K562 (cell line): ENCODE measurements around the gene PGM2L1. TPM values are rescaled to one million over a fixed set of nuclear protein-coding genes. Genes with fewer than 3 reads are reported as not detected.

Source experiments
- ATAC-seq: fragments of 200-7000 bp; cut with Tn5 transposase; 3 replicates; pipeline ENCODE4 v1.9.1; 2020; ENCODE audit warnings: moderate library complexity
- BruUV-seq: library from RNA; stranded (reverse); fragments of 400-500 nt; replicated peaks from 2 replicates; lab custom pipeline; 2021; lab: Mats Ljungman, UMichigan
- CTCF ChIA-PET: fragments of 300-600 bp; formaldehyde crosslinking; extraction: SDS; loops from one replicate; lab custom pipeline; 2021; ENCODE audit warnings: low intra/inter-chr PET ratio; lab: Yijun Ruan, JAX
- POLR2A ChIA-PET: fragments of 300-600, 350-650 bp; sonication (Branson Sonifier 250); formaldehyde crosslinking; extraction: SDS; loops from one replicate; lab custom pipeline; 2021; ENCODE audit warnings: antibody characterized with exemption, inconsistent platforms; lab: Yijun Ruan, JAX
- DNase-seq, 4 experiments: peaks; one replicate each; pipeline versions ENCODE4 v3.0.0 to v3.0.0-alpha.2; 2011 to 2018; ENCODE audit warnings: low spot score in 3 of 4, mixed read lengths in 3 of 4; ENCODE audit errors: extremely low read depth in 1 of 4
- FAIRE-seq: peaks from 2 replicates; lab custom pipeline; 2011; peaks lifted over from hg19 to GRCh38; lab: Jason Lieb, UNC
- H2AFZ ChIP-seq: 2 replicates; pipeline ENCODE4 v1.6.0; 2011; ENCODE audit warnings: low read depth, low read length, control low read depth, inconsistent platforms
- H3K27ac ChIP-seq: fragments of 200-600 bp; 3 replicates; pipeline ENCODE4 v1.8.0; 2011; ENCODE audit warnings: low read depth, mild to moderate bottlenecking, control low read depth, inconsistent platforms, low read length, moderate library complexity, mixed read lengths; ENCODE audit errors: extremely low read depth
- H3K27me3 ChIP-seq, 2 experiments: fragments of 300-600 bp in 1 of 2; 2 replicates in 1 of 2; 3 replicates in 1 of 2; pipeline versions ENCODE4 v1.6.0 to v1.8.0; 2011; ENCODE audit warnings: inconsistent platforms in 2 of 2, low read length in 2 of 2, mild to moderate bottlenecking in 1 of 2, mixed read lengths in 1 of 2, moderate library complexity in 1 of 2; ENCODE audit not compliant: control insufficient read depth in 2 of 2, insufficient read depth in 2 of 2
- H3K36me3 ChIP-seq: fragments of 300-600 bp; 3 replicates; pipeline ENCODE4 v1.8.0; 2011; ENCODE audit warnings: mild to moderate bottlenecking, low read length, inconsistent platforms; ENCODE audit not compliant: control insufficient read depth, insufficient read depth
- H3K4me1 ChIP-seq, 2 experiments: fragments of 200-600 bp in 1 of 2; replicated peaks in 1 of 2; 2 replicates in 1 of 2; 3 replicates in 1 of 2; pipeline versions ENCODE4 v1.5.1 to v1.8.0; 2011; ENCODE audit warnings: inconsistent platforms in 2 of 2, low read length in 2 of 2, mild to moderate bottlenecking in 1 of 2, mixed read lengths in 1 of 2, moderate library complexity in 1 of 2; ENCODE audit not compliant: control insufficient read depth in 2 of 2, insufficient read depth in 2 of 2
- H3K4me2 ChIP-seq: 2 replicates; pipeline ENCODE4 v1.6.1; 2011; ENCODE audit warnings: low read length, control low read depth, inconsistent platforms, mixed read lengths; ENCODE audit not compliant: insufficient read depth
- H3K4me3 ChIP-seq: fragments of 200-600 bp; sonication (generic), shearing (Covaris generic); 2 replicates; pipeline ENCODE4 v1.5.1; 2016; ENCODE audit warnings: control low read depth, inconsistent platforms
- H3K79me2 ChIP-seq: fragments of 200-600 bp; 3 replicates; pipeline ENCODE4 v1.8.0; 2011; ENCODE audit warnings: low read length, inconsistent platforms; ENCODE audit not compliant: control insufficient read depth, insufficient read depth
- H3K9ac ChIP-seq, 2 experiments: 2 replicates each; pipeline versions ENCODE4 v1.6.0 to v1.6.1; 2011; ENCODE audit warnings: low read depth in 2 of 2, low read length in 2 of 2, control low read depth in 1 of 2, inconsistent platforms in 1 of 2, mild to moderate bottlenecking in 1 of 2, mixed read lengths in 1 of 2; ENCODE audit not compliant: insufficient read depth in 1 of 2
- H3K9me1 ChIP-seq: one replicate; pipeline ENCODE4 v1.6.0; 2011; ENCODE audit warnings: inconsistent platforms, mild to moderate bottlenecking, low read length, moderate library complexity; ENCODE audit not compliant: control insufficient read depth, insufficient read depth
- H3K9me3 ChIP-seq: replicated peaks from 2 replicates; pipeline ENCODE4 v1.5.1; 2011; ENCODE audit warnings: low read depth, low read length, inconsistent platforms; ENCODE audit not compliant: control insufficient read depth, insufficient read depth
- H4K20me1 ChIP-seq: replicated peaks from 2 replicates; pipeline ENCODE4 v1.6.1; 2011; ENCODE audit warnings: low read length, inconsistent platforms, mixed read lengths; ENCODE audit not compliant: control insufficient read depth, insufficient read depth
- BRCA1 ChIP-seq, 2 experiments: fragments of 450-650 bp in 1 of 2; sonication (generic) in 1 of 2; formaldehyde crosslinking in 1 of 2; IDR thresholded peaks; 2 replicates each; pipeline versions ENCODE4 v1.5.0 to v1.6.1; 2017 to 2020; ENCODE audit warnings: mild to moderate bottlenecking in 1 of 2, missing genetic modification reagents in 1 of 2
- ILK ChIP-seq: fragments of 450-650 bp; IDR thresholded peaks from 2 replicates; pipeline ENCODE4 v1.6.1; 2016; ENCODE audit warnings: missing genetic modification characterization, low read depth, mild to moderate bottlenecking, missing compliant biosample characterization, moderate library complexity, borderline replicate concordance
- STAT5A ChIP-seq: IDR thresholded peaks from 2 replicates; pipeline ENCODE4 v1.6.1; 2012; ENCODE audit warnings: low read length, inconsistent platforms, borderline replicate concordance
- TCF7L2 ChIP-seq: fragments of 150-350 bp; IDR thresholded peaks from 2 replicates; pipeline ENCODE4 v1.6.1; 2016; ENCODE audit warnings: low read depth, mild to moderate bottlenecking, low read length, moderate library complexity
- TRIM28 ChIP-seq: fragments of 450-650 bp; IDR thresholded peaks from 2 replicates; pipeline ENCODE4 v1.6.1; 2017
- ZNF217 ChIP-seq: sonication (generic); formaldehyde crosslinking; IDR thresholded peaks from 2 replicates; pipeline ENCODE4 v1.8.0; 2022; ENCODE audit warnings: mild to moderate bottlenecking, missing genetic modification reagents
- ZNF239 ChIP-seq: fragments of 250-450 bp; sonication (Bioruptor Pico); IDR thresholded peaks from 2 replicates; pipeline ENCODE4 v1.4.0; 2020; ENCODE audit warnings: mild to moderate bottlenecking
- ZNF436 ChIP-seq: fragments of 250-450, 450-650 bp; sonication (Bioruptor Pico); formaldehyde crosslinking; IDR thresholded peaks from 2 replicates; pipeline ENCODE4 v1.7.0; 2020; ENCODE audit warnings: mild to moderate bottlenecking
- WGBS: fragments of 100-300 bp; shearing (Covaris generic); methylation state at CpG from one replicate; pipeline ENCODE4 v1.1.6; 2016; ENCODE audit warnings: low coverage, mixed read lengths; ENCODE audit not compliant: insufficient coverage; ENCODE audit errors: missing lambda C conversion rate; 5-methylcytosine and 5-hydroxymethylcytosine counted together
- in situ Hi-C: fragments of 300-500 bp; cut with MboI; formaldehyde crosslinking; loops from 4 replicates; pipeline ENCODE4 v1.15.0; 2018; ENCODE audit warnings: inconsistent platforms, mixed read lengths
- intact Hi-C: fragments of 100-400 bp; cut with micrococcal nuclease; formaldehyde crosslinking; loops from 2 replicates; pipeline ENCODE4 v1.14.2; 2022
- polyA plus RNA-seq, 8 experiments: library from polyadenylated mRNA; depleted of rRNA in 4 of 8; stranded (reverse) in 5 of 8; unstranded in 3 of 8; fragments of >200 nt; fragmentation: Nextera tagmentation in 2 of 8; fragmentation: Illumina TruSeq in 1 of 8; extraction: Ambion mirVana in 2 of 8; extraction: Trizol in 1 of 8; gene quantifications; 2 replicates each; pipeline versions ENCODE4 v1.2.1 to v1.2.3, GENCODE V29; 2011 to 2014; ENCODE audit warnings: inconsistent platforms in 1 of 8, missing spikeins in 1 of 8
- total RNA-seq, 7 experiments: library from RNA; depleted of rRNA in 6 of 7; stranded (reverse); fragments of >200 nt in 6 of 7; fragmentation: Illumina TruSeq in 2 of 7; extraction: Trizol in 2 of 7; gene quantifications; 2 replicates each; pipeline versions ENCODE4 v1.2.1 to v1.2.3, GENCODE V29; 2011 to 2021; ENCODE audit warnings: low replicate concordance in 1 of 7
- TF ChIP-seq, protein P1 (sequence below), 2 experiments: fragments of 250-450 bp in 1 of 2; fragments of 450-650 bp in 1 of 2; sonication (Bioruptor Pico) in 1 of 2; IDR thresholded peaks; 2 replicates each; pipeline versions ENCODE4 v1.6.1 to v1.8.0; 2016 to 2021; ENCODE audit warnings: mild to moderate bottlenecking in 2 of 2, moderate library complexity in 2 of 2, missing compliant biosample characterization in 1 of 2, missing genetic modification characterization in 1 of 2
- TF ChIP-seq, protein P2 (sequence below): fragments of 250-450 bp; sonication (Bioruptor Pico); IDR thresholded peaks from 2 replicates; pipeline ENCODE4 v1.5.0; 2020; ENCODE audit warnings: mild to moderate bottlenecking
- TF ChIP-seq, protein P3 (sequence below), 3 experiments: fragments of 200-800 bp in 1 of 3; fragments of 250-450 bp in 1 of 3; fragments of 450-650 bp in 1 of 3; sonication (Bioruptor Pico) in 1 of 3; sonication (Bioruptor generic) in 1 of 3; formaldehyde crosslinking in 1 of 3; IDR thresholded peaks; 2 replicates each; pipeline versions ENCODE4 v1.6.1 to v1.8.0; 2016 to 2022; ENCODE audit warnings: mild to moderate bottlenecking in 2 of 3, missing genetic modification characterization in 2 of 3, missing compliant biosample characterization in 1 of 3, moderate library complexity in 1 of 3

Gene PGM2L1
- total and polyA plus RNA-seq, 9 of the 15 experiments (the other 6 are each of a cell fraction or from before 2014, with no cell fraction given) = 0.32 to 0.95 (median 0.63) TPM

DNA sequence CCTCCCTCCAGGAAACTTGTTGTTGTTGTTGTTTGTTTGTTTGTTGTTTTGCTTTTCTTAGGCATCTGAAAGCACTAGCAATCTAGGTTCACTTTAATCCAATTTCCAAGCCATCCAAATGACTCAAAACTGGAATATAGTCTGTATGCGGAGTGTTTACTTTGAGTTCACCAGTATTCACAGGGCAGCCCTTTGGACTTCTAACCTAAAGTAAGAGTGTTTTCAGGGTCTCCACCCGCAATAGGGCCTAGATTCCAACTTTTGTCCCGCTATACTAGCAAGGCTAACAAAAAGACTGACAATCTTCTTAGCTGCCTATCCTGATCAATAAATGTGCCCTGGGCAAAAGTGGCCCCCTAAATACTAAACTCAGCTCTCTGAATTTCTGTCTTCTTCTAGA is 13.6 kb downstream of the PGM2L1 start:
- intact Hi-C loops = loop anchor here (5.0 kb wide), 1 partner anchor 127 kb away; no protein-coding TSS in a partner anchor
- Histone ChIP-seq H3K79me2 (no peaks in the 10 kb centered on the region), H3K27ac (no peak overlapping the region), H3K36me3 (no peaks in the 10 kb centered on the region)
- no peak for FAIRE-seq
- TF ChIP-seq ZNF239 (no peak), TCF7L2 (no peak), STAT5A (no peak), BRCA1 (IDR thresholded peaks at IDR 0.05) (no peak), BRCA1 (CRISPR knock-in tag; IDR thresholded peaks at IDR 0.05) (no peak), TRIM28 (no peak), ZNF436 (CRISPR knock-in tag) (no peak), ILK (tag) (no peak), ZNF217 (no peak)
- TF ChIP-seq, protein P1, sequence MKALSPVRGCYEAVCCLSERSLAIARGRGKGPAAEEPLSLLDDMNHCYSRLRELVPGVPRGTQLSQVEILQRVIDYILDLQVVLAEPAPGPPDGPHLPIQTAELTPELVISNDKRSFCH (CRISPR knock-in tag; IDR thresholded peaks at IDR 0.05) = no peak
- TF ChIP-seq, protein P1 (tag; IDR thresholded peaks at IDR 0.05) = no peak
- TF ChIP-seq, protein P2, sequence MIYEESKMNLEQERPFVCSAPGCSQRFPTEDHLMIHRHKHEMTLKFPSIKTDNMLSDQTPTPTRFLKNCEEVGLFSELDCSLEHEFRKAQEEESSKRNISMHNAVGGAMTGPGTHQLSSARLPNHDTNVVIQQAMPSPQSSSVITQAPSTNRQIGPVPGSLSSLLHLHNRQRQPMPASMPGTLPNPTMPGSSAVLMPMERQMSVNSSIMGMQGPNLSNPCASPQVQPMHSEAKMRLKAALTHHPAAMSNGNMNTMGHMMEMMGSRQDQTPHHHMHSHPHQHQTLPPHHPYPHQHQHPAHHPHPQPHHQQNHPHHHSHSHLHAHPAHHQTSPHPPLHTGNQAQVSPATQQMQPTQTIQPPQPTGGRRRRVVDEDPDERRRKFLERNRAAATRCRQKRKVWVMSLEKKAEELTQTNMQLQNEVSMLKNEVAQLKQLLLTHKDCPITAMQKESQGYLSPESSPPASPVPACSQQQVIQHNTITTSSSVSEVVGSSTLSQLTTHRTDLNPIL (CRISPR knock-in tag) = no peak
- TF ChIP-seq, protein P3, sequence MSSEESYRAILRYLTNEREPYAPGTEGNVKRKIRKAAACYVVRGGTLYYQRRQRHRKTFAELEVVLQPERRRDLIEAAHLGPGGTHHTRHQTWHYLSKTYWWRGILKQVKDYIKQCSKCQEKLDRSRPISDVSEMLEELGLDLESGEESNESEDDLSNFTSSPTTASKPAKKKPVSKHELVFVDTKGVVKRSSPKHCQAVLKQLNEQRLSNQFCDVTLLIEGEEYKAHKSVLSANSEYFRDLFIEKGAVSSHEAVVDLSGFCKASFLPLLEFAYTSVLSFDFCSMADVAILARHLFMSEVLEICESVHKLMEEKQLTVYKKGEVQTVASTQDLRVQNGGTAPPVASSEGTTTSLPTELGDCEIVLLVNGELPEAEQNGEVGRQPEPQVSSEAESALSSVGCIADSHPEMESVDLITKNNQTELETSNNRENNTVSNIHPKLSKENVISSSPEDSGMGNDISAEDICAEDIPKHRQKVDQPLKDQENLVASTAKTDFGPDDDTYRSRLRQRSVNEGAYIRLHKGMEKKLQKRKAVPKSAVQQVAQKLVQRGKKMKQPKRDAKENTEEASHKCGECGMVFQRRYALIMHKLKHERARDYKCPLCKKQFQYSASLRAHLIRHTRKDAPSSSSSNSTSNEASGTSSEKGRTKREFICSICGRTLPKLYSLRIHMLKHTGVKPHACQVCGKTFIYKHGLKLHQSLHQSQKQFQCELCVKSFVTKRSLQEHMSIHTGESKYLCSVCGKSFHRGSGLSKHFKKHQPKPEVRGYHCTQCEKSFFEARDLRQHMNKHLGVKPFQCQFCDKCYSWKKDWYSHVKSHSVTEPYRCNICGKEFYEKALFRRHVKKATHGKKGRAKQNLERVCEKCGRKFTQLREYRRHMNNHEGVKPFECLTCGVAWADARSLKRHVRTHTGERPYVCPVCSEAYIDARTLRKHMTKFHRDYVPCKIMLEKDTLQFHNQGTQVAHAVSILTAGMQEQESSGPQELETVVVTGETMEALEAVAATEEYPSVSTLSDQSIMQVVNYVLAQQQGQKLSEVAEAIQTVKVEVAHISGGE (CRISPR knock-in tag; IDR thresholded peaks at IDR 0.05) = no peak
- TF ChIP-seq, all 486 proteins: peak for 0
- ChIA-PET CTCF (no interaction called here), POLR2A (interaction anchor here (1.1 kb wide), 1 partner anchor 14 kb away, joined by 4 read pairs; the partner anchor contains the start of gene PGM2L1)
- in situ Hi-C loops = no loop called here
- Histone ChIP-seq H4K20me1 (no peaks in the 10 kb centered on the region), H3K9ac (no peak overlapping the region), H3K27me3 (no peaks in the 10 kb centered on the region), H3K4me2 (no peak overlapping the region), H2AFZ (no peak overlapping the region), H3K4me3 (no peak overlapping the region), H3K9me1 (no peaks in the 10 kb centered on the region), H3K4me1 (no peaks in the 10 kb centered on the region; a peak in 1 of 5 replicates), H3K9me3 (no peaks in the 10 kb centered on the region)
- ATAC-seq (no peak), DNase-seq (no peak)
- whole genome bisulfite sequencing = 30% methylated on average over 3 of the region's 3 CpGs
- no TSS peak for BruUV-seq
